ENCODE measurements around the gene DNM1L.

DNA sequence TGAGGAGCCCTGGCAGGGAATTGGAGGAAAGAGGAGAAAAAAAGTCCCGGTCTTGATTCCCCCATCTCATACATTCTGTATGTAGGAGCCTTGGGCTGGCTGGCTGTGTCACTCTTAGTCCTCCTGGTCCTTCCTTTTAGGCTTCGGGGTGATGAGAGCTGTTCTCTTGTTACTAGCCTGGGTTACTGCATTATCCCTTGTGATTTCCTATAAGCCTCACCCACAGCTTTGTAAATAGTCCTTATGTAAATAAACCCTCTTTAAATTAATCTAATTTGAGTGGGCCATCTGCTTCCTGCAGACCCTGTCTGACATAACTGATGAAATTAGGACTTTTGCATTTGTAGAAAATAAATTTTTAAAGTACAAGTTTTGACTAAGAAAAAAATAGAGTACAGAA lies 19.2 kb downstream of the DNM1L start:
- TF ChIP-seq, protein P1, sequence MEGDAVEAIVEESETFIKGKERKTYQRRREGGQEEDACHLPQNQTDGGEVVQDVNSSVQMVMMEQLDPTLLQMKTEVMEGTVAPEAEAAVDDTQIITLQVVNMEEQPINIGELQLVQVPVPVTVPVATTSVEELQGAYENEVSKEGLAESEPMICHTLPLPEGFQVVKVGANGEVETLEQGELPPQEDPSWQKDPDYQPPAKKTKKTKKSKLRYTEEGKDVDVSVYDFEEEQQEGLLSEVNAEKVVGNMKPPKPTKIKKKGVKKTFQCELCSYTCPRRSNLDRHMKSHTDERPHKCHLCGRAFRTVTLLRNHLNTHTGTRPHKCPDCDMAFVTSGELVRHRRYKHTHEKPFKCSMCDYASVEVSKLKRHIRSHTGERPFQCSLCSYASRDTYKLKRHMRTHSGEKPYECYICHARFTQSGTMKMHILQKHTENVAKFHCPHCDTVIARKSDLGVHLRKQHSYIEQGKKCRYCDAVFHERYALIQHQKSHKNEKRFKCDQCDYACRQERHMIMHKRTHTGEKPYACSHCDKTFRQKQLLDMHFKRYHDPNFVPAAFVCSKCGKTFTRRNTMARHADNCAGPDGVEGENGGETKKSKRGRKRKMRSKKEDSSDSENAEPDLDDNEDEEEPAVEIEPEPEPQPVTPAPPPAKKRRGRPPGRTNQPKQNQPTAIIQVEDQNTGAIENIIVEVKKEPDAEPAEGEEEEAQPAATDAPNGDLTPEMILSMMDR (IDR thresholded peaks at IDR 0.05; ENCODE audit: insufficient read depth, low read depth, low read length), result no peak
- no peak for TF ChIP-seq EZH2 (IDR thresholded peaks at IDR 0.05; ENCODE audit: insufficient read depth, low read length)

Measured in astrocyte (in vitro differentiated cells and primary cell).